Liver (tissue), 9 donors: ENCODE data around the gene NR2F6. TPM values are rescaled to one million over a fixed set of nuclear protein-coding genes. Genes with fewer than 3 reads are reported as not detected.
A peak's percentile ranks its signal among the peaks of the same experiment; 100 is the strongest.

ENCODE experiments used
- DNase-seq: peaks from one replicate; pipeline ENCODE4 v3.0.0-alpha.2; 2017; ENCODE audit warnings: low spot score
- H3K27ac ChIP-seq, 2 donors: one replicate each; pipeline ENCODE4 v1.7.0; 2013; ENCODE audit warnings: inconsistent platforms in 2 of 2, low read length in 2 of 2, control low read depth in 1 of 2, low read depth in 1 of 2, mild to moderate bottlenecking in 1 of 2
- H3K27me3 ChIP-seq, 4 donors: one replicate each; pipeline versions ENCODE4 v1.6.1 to v1.7.0; 2013; ENCODE audit warnings: low read length in 3 of 4, inconsistent platforms in 1 of 4, mild to moderate bottlenecking in 1 of 4, moderate library complexity in 1 of 4; ENCODE audit not compliant: control insufficient read depth in 4 of 4, insufficient read depth in 4 of 4
- H3K36me3 ChIP-seq, 4 donors: one replicate each; pipeline versions ENCODE4 v1.6.1 to v1.7.0; 2013; ENCODE audit warnings: low read length in 3 of 4, mild to moderate bottlenecking in 3 of 4, low read depth in 1 of 4, moderate library complexity in 1 of 4; ENCODE audit not compliant: control insufficient read depth in 4 of 4, insufficient read depth in 3 of 4
- H3K4me1 ChIP-seq, 4 donors: one replicate each; pipeline versions ENCODE4 v1.6.1 to v1.7.0; 2013; ENCODE audit warnings: low read length in 3 of 4, mild to moderate bottlenecking in 3 of 4, moderate library complexity in 1 of 4; ENCODE audit not compliant: control insufficient read depth in 4 of 4, insufficient read depth in 4 of 4
- H3K4me3 ChIP-seq, 3 donors: one replicate each; pipeline versions ENCODE4 v1.6.1 to v1.7.0; 2013; ENCODE audit warnings: low read length in 3 of 3, control low read depth in 1 of 3, low read depth in 1 of 3, mild to moderate bottlenecking in 1 of 3
- H3K9ac ChIP-seq, 2 donors: one replicate each; pipeline ENCODE4 v1.7.0; 2013; ENCODE audit warnings: low read length in 2 of 2, mild to moderate bottlenecking in 2 of 2, moderate library complexity in 2 of 2, control low read depth in 1 of 2, low read depth in 1 of 2
- H3K9me3 ChIP-seq, 4 donors: one replicate each; pipeline versions ENCODE4 v1.6.1 to v1.7.0; 2013; ENCODE audit warnings: low read length in 3 of 4; ENCODE audit not compliant: control insufficient read depth in 4 of 4
- CTCF ChIP-seq: fragments of 150-350 bp; IDR thresholded peaks from 2 replicates; pipeline ENCODE4 v1.5.1; 2017; ENCODE audit warnings: improper control_type of control experiment, low read depth, low read length; ENCODE audit not compliant: missing input control
- EGR1 ChIP-seq, 2 donors: IDR thresholded peaks; 2 replicates each; pipeline ENCODE4 v1.6.1; 2016 to 2018; ENCODE audit warnings: antibody characterized with exemption in 2 of 2, low read depth in 2 of 2
- FOXA1 ChIP-seq: IDR thresholded peaks from 2 replicates; pipeline ENCODE4 v1.6.1; 2016; ENCODE audit warnings: antibody characterized with exemption
- FOXA2 ChIP-seq: IDR thresholded peaks from 2 replicates; pipeline ENCODE4 v1.6.1; 2016; ENCODE audit warnings: antibody characterized with exemption
- GABPA ChIP-seq, 2 donors: IDR thresholded peaks in 1 of 2; conservative IDR thresholded peaks in 1 of 2; 2 replicates each; pipeline ENCODE4 v1.6.1; 2016; ENCODE audit warnings: antibody characterized with exemption in 2 of 2, mild to moderate bottlenecking in 1 of 2, moderate library complexity in 1 of 2
- HNF4A ChIP-seq, 2 donors: conservative IDR thresholded peaks; 2 replicates each; pipeline ENCODE4 v1.6.1; 2016; ENCODE audit warnings: antibody characterized with exemption in 2 of 2, mild to moderate bottlenecking in 2 of 2
- HNF4G ChIP-seq: IDR thresholded peaks from 2 replicates; pipeline ENCODE4 v1.6.1; 2016; ENCODE audit warnings: antibody characterized with exemption
- JUND ChIP-seq, 2 donors: IDR thresholded peaks; 2 replicates each; pipeline ENCODE4 v1.6.1; 2016; ENCODE audit warnings: antibody characterized with exemption in 2 of 2
- MAX ChIP-seq: IDR thresholded peaks from 2 replicates; pipeline ENCODE4 v1.6.1; 2016; ENCODE audit warnings: antibody characterized with exemption
- NR2F2 ChIP-seq: IDR thresholded peaks from 2 replicates; pipeline ENCODE4 v1.6.1; 2016; ENCODE audit warnings: antibody characterized with exemption
- RAD21 ChIP-seq, 2 donors: IDR thresholded peaks; 2 replicates each; pipeline ENCODE4 v1.6.1; 2016; ENCODE audit warnings: antibody characterized with exemption in 2 of 2, mild to moderate bottlenecking in 2 of 2
- REST ChIP-seq: IDR thresholded peaks from 2 replicates; pipeline ENCODE4 v1.6.1; 2016; ENCODE audit warnings: antibody characterized with exemption, mild to moderate bottlenecking
- RXRA ChIP-seq, 2 donors: IDR thresholded peaks; 2 replicates each; pipeline ENCODE4 v1.6.1; 2017 to 2018; ENCODE audit warnings: antibody characterized with exemption in 2 of 2, mild to moderate bottlenecking in 1 of 2
- SP1 ChIP-seq: IDR thresholded peaks from 2 replicates; pipeline ENCODE4 v1.6.1; 2018; ENCODE audit warnings: antibody characterized with exemption, mild to moderate bottlenecking
- TAF1 ChIP-seq: conservative IDR thresholded peaks from 2 replicates; pipeline ENCODE4 v1.6.1; 2016; ENCODE audit warnings: antibody characterized with exemption, mild to moderate bottlenecking
- YY1 ChIP-seq: IDR thresholded peaks from 2 replicates; pipeline ENCODE4 v1.6.1; 2016; ENCODE audit warnings: antibody characterized with exemption, mild to moderate bottlenecking
- ZBTB33 ChIP-seq: IDR thresholded peaks from 2 replicates; pipeline ENCODE4 v1.6.1; 2016; ENCODE audit warnings: antibody characterized with exemption
- WGBS: extraction: QIAGEN DNeasy Blood & Tissue Kit; methylation state at CpG from one replicate; pipeline ENCODE4 v1.1.7; 2013; 5-methylcytosine and 5-hydroxymethylcytosine counted together
- polyA plus RNA-seq, 2 donors: library from polyadenylated mRNA; stranded (reverse) in 1 of 2; unstranded in 1 of 2; fragments of 200-250 nt in 1 of 2; fragments of >200 nt in 1 of 2; fragmentation: Nextera tagmentation in 1 of 2; extraction: Ambion mirVana in 1 of 2; gene quantifications; one replicate each; pipeline versions ENCODE4 v1.2.1 to v1.2.3, GENCODE V29; 2013 to 2015
- total RNA-seq, 2 donors: library from RNA; depleted of rRNA; stranded (reverse); fragments of >200 nt; gene quantifications; one replicate each; pipeline ENCODE4 v1.2.3, GENCODE V29; 2014
- TF ChIP-seq, protein P1 (sequence below): IDR thresholded peaks from 2 replicates; pipeline ENCODE4 v1.6.1; 2016; ENCODE audit warnings: antibody characterized with exemption
- donor health status: healthy.
- donor health status: healthy.
- donor health status: healthy.
- donor health status: healthy.
- donor health status: healthy.

The NR2F6 gene
- total and polyA plus RNA-seq, 4 donors, result 30.5 to 86.1 (median 52.6) TPM

DNA sequence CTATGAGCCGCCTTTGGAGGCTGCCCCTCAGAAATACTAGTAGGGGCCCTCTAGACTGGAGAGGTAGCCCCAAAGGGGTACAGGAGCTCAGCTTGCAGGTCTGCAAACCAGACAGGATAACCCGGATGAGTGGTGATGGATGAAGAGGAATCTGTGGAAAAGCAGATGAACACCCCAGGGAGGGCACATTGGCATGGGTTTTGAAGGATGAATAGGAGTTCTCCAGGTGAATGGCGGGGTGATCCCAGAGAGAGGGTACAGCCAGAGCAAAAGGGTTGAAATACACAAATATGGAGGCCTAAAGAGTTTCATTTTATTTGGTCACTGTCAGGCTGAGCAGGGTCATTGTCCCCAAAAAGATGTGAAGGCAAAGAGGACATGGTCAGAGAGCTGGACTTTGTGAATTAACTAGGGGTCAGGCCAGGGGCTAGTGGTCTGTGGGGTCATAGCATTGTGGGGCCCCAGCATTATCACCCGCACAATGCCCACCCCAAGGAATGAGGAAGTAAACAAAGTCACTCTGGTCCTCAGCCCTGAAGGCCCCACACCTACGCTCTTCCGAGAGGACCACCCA is 4.8 kb downstream of the NR2F6 start:
- no peaks in the 10 kb centered on the region for H3K27me3 ChIP-seq
- peaks cover 28 to 69% (median 62%) of the 10 kb centered on the region in 4 donors for H3K4me1 ChIP-seq
- no peak for DNase-seq
- WGBS, result 76% methylated on average over 6 of the region's 6 CpGs
- peak overlapping the region in 1 of 3 donors; percentile 16 for H3K4me3 ChIP-seq
- no peaks in the 10 kb centered on the region for H3K9me3 ChIP-seq
- H3K9ac ChIP-seq, result no peak overlapping the region
- H3K27ac ChIP-seq, result no peak overlapping the region
- TF ChIP-seq FOXA2, result no peak
- peak in 1 of 2 donors; percentile 78 for TF ChIP-seq RXRA (IDR thresholded peaks at IDR 0.05)
- TF ChIP-seq YY1, result no peak
- no peak for TF ChIP-seq MAX
- no peak for TF ChIP-seq REST
- peak in 1 of 2 donors; percentile 55 for TF ChIP-seq HNF4A (conservative IDR thresholded peaks at IDR 0.05)
- no peak for TF ChIP-seq RAD21 (IDR thresholded peaks at IDR 0.05)
- H3K36me3 ChIP-seq, result peaks cover 2 to 5% (median 4%) of the 10 kb centered on the region in 4 donors

DNA sequence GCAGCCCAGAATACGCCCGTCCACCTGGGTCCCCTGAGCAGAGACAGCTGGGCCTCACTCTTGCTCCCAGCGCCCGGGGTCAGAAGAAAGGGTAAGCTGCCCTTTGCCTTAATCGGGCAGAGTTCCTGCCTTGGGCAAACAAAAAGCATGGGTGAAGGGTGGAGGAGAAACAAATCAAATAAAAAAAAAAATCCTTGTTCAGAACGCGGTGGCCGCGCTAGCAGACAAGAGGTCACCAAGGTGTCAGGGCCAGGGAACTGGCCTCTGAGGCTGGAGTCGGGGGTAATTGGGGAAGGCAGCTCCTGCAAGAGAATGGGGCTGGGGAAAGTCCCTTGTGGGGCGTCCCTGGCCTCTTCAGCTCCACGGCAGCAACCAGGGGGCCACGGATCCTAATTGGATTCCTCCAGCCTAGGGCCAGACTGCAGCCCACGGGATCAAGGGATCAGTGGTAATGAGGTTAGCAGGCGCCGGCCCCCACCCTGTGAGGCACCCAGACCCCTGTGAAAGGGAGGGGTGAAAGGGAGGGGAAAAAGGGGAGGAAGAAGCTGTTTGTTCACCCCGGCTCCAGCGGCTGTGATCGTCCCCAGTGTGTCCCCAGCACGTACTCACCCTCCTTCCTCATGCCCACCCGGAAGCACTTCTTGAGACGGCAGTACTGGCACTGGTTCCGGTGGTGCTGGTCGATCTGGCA is 5.5 kb downstream of the NR2F6 start:
- WGBS, result 24% methylated on average over 24 of the region's 24 CpGs
- no peak for TF ChIP-seq FOXA2
- peak; percentile 90 to 91 for TF ChIP-seq RXRA (IDR thresholded peaks at IDR 0.05)
- no peak for TF ChIP-seq ZBTB33
- no peak for TF ChIP-seq CTCF
- no peak for TF ChIP-seq FOXA1
- peak; percentile 45 for TF ChIP-seq HNF4G
- TF ChIP-seq JUND (IDR thresholded peaks at IDR 0.05), result peak in 1 of 2 donors; percentile 36
- peak; percentile 44 for TF ChIP-seq NR2F2
- TF ChIP-seq, protein P1, sequence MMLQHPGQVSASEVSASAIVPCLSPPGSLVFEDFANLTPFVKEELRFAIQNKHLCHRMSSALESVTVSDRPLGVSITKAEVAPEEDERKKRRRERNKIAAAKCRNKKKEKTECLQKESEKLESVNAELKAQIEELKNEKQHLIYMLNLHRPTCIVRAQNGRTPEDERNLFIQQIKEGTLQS, result no peak
- TF ChIP-seq YY1, result no peak
- TF ChIP-seq HNF4A (conservative IDR thresholded peaks at IDR 0.05), result peak; percentile 89 to 94
- peak; percentile 41 for TF ChIP-seq MAX
- no peak for TF ChIP-seq RAD21 (IDR thresholded peaks at IDR 0.05)
- no peak for TF ChIP-seq EGR1 (IDR thresholded peaks at IDR 0.05; ENCODE audit: low read depth in 2 of 2)
- TF ChIP-seq TAF1, result no peak
- peak; percentile 66 for TF ChIP-seq SP1
- no peak for TF ChIP-seq REST
- TF ChIP-seq GABPA (IDR thresholded peaks at IDR 0.05 in 1 of 2, conservative IDR thresholded peaks at IDR 0.05 in 1 of 2), result no peak
- DNase-seq, result no peak
- Histone ChIP-seq H3K27me3 (no peaks in the 10 kb centered on the region), H3K27ac (peak overlapping the region in 1 of 2 donors; percentile 27), H3K4me1 (peaks cover 31 to 75% (median 65%) of the 10 kb centered on the region in 4 donors), H3K9ac (no peak overlapping the region), H3K36me3 (peaks cover 2 to 5% (median 4%) of the 10 kb centered on the region in 4 donors), H3K9me3 (no peaks in the 10 kb centered on the region), H3K4me3 (peak overlapping the region in 2 of 3 donors; percentile 16 to 19)
